ENCODE measurements around the gene LIN9.

LIN9 gene

GRCh38 chr1:226322986-226323385 lies 14.0 kb upstream of the LIN9 start:
- no peak for TF ChIP-seq CTCF (IDR thresholded peaks at IDR 0.05; ENCODE audit: control insufficient read depth, insufficient read depth, low read depth, low read length, missing control alignments)
- no peak for DNase-seq (ENCODE audit: low read depth)
- H3K4me3 ChIP-seq (ENCODE audit: control insufficient read depth, low read depth, low read length): no peak overlapping the region

- TF ChIP-seq CTCF (IDR thresholded peaks at IDR 0.05; ENCODE audit: control insufficient read depth, insufficient read depth, low read depth, low read length, missing control alignments): no peak
- DNase-seq (ENCODE audit: low read depth): no peak
- no peak overlapping the region for H3K4me3 ChIP-seq (ENCODE audit: control insufficient read depth, low read depth, low read length)
Observed at GRCh38 chr1:226320930-226321329, 12.0 kb upstream of the LIN9 start.

GRCh38 chr1:226318471-226318870 lies 9.5 kb upstream of the LIN9 start:
- H3K4me3 ChIP-seq (ENCODE audit: control insufficient read depth, low read depth, low read length): no peak overlapping the region
- DNase-seq (ENCODE audit: low read depth): no peak
- no peak for TF ChIP-seq CTCF (IDR thresholded peaks at IDR 0.05; ENCODE audit: control insufficient read depth, insufficient read depth, low read depth, low read length, missing control alignments)

- TF ChIP-seq CTCF (IDR thresholded peaks at IDR 0.05; ENCODE audit: control insufficient read depth, insufficient read depth, low read depth, low read length, missing control alignments): no peak
- H3K4me3 ChIP-seq (ENCODE audit: control insufficient read depth, low read depth, low read length): no peak overlapping the region
- DNase-seq (ENCODE audit: low read depth): no peak
Observed at GRCh38 chr1:226314055-226314454, 5.1 kb upstream of the LIN9 start.

GRCh38 chr1:226312065-226312464 lies 3.1 kb upstream of the LIN9 start:
- TF ChIP-seq CTCF (IDR thresholded peaks at IDR 0.05; ENCODE audit: control insufficient read depth, insufficient read depth, low read depth, low read length, missing control alignments): no peak
- no peak for DNase-seq (ENCODE audit: low read depth)
- no peak overlapping the region for H3K4me3 ChIP-seq (ENCODE audit: control insufficient read depth, low read depth, low read length)

GRCh38 chr1:226311376-226311775 lies 2.4 kb upstream of the LIN9 start:
- TF ChIP-seq CTCF (IDR thresholded peaks at IDR 0.05; ENCODE audit: control insufficient read depth, insufficient read depth, low read depth, low read length, missing control alignments): no peak
- no peak for DNase-seq (ENCODE audit: low read depth)
- no peak overlapping the region for H3K4me3 ChIP-seq (ENCODE audit: control insufficient read depth, low read depth, low read length)

GRCh38 chr1:226310637-226311195 lies 1.8 kb upstream of the LIN9 start:
- H3K4me3 ChIP-seq (ENCODE audit: control insufficient read depth, low read depth, low read length): no peak overlapping the region
- no peak for TF ChIP-seq CTCF (IDR thresholded peaks at IDR 0.05; ENCODE audit: control insufficient read depth, insufficient read depth, low read depth, low read length, missing control alignments)
- DNase-seq (ENCODE audit: low read depth): no peak

Data from AG09309 (cell line).